Thyroid gland (tissue), 4 donors: Measurements from ENCODE around the gene LXN. TPM values are rescaled to one million over a fixed set of nuclear protein-coding genes. Genes with fewer than 3 reads are reported as not detected.
A peak's percentile ranks its signal among the peaks of the same experiment; 100 is the strongest.

ENCODE experiments used
- DNase-seq, 2 donors: peaks; one replicate each; pipeline ENCODE4 v3.0.0-alpha.2; 2019
- H3K27ac ChIP-seq, 3 donors: fragments of 200-600 bp; sonication (generic); 1 replicate in 2 of 3; 2 replicates in 1 of 3; pipeline ENCODE4 v1.5.1; 2016 to 2019; ENCODE audit warnings: mild to moderate bottlenecking in 1 of 3, moderate library complexity in 1 of 3
- H3K27me3 ChIP-seq: fragments of 200-600 bp; sonication (generic); one replicate; pipeline ENCODE4 v1.5.1; 2019
- H3K36me3 ChIP-seq, 2 donors: fragments of 200-600 bp; sonication (generic); one replicate each; pipeline ENCODE4 v1.5.1; 2016 to 2019
- H3K4me1 ChIP-seq, 2 donors: fragments of 200-600 bp; sonication (generic); one replicate each; pipeline ENCODE4 v1.5.1; 2017 to 2019
- H3K4me3 ChIP-seq, 3 donors: fragments of 200-600 bp; sonication (generic); replicated peaks in 1 of 3; 1 replicate in 2 of 3; 2 replicates in 1 of 3; pipeline ENCODE4 v1.5.1; 2016; ENCODE audit warnings: mild to moderate bottlenecking in 1 of 3
- H3K9me3 ChIP-seq: fragments of 200-600 bp; sonication (generic); one replicate; pipeline ENCODE4 v1.5.1; 2017
- CTCF ChIP-seq, 6 experiments: fragments of 200-600 bp in 3 of 6; fragments of 450-650 bp in 3 of 6; sonication (generic) in 3 of 6; IDR thresholded peaks; one replicate each; pipeline ENCODE4 v1.5.1; 2016 to 2019; ENCODE audit warnings: antibody characterized with exemption in 6 of 6, mild to moderate bottlenecking in 2 of 6, inconsistent platforms in 1 of 6, moderate library complexity in 1 of 6
- POLR2A ChIP-seq, 2 donors: fragments of 450-650 bp; IDR thresholded peaks; one replicate each; pipeline ENCODE4 v1.6.1; 2017; ENCODE audit warnings: antibody characterized with exemption in 2 of 2, mild to moderate bottlenecking in 2 of 2, moderate library complexity in 1 of 2
- WGBS, 2 donors: methylation state at CpG; one replicate each; pipeline ENCODE4 v1.1.5; 2017; 5-methylcytosine and 5-hydroxymethylcytosine counted together
- intact Hi-C: fragments of 100-400 bp; cut with DNase I; formaldehyde crosslinking; loops from one replicate; pipeline ENCODE4 v1.15.1; 2023
- total RNA-seq, 4 donors: library from RNA; depleted of rRNA; stranded (reverse); fragments of >200 nt; gene quantifications; one replicate each; pipeline ENCODE4 v1.2.3, GENCODE V29; 2016

The LXN gene
- total RNA-seq, 4 donors from 2014 or later, result 16.8 to 42.3 (median 22.7) TPM

GRCh38 chr3:158649791-158650190 is 22.7 kb downstream of the LXN start:
- TF ChIP-seq CTCF (IDR thresholded peaks at IDR 0.05), result no peak
- no peak for TF ChIP-seq POLR2A (IDR thresholded peaks at IDR 0.05)
- no peak for DNase-seq
- Histone ChIP-seq H3K27me3 (no peaks in the 10 kb centered on the region), H3K36me3 (peaks cover 21 to 47% of the 10 kb centered on the region in 2 donors), H3K4me1 (peaks cover 6 to 7% of the 10 kb centered on the region in 2 donors), H3K4me3 (no peak overlapping the region), H3K9me3 (no peaks in the 10 kb centered on the region), H3K27ac (no peak overlapping the region)
- intact Hi-C loops, result no loop called here
- WGBS, 2 donors, result 48 to 68% methylated on average over 4 of the region's 4 CpGs

GRCh38 chr3:158644345-158644908 is 28.0 kb downstream of the LXN start, which contains the start of gene GFM1:
GFM1 (plus strand) TSS chr3:158644527; CDS start chr3:158644635, 108 bp downstream.
- peaks cover 6 to 7% of the 10 kb centered on the region in 2 donors for H3K4me1 ChIP-seq
- intact Hi-C loops, result no loop called here
- H3K27ac ChIP-seq, result peak within 1 kb of the TSS; percentile 42 to 77 (median 75)
- 0% methylated on average over 33 to 39 of the region's 42 CpGs for WGBS, 2 donors
- peaks cover 0 to 8% of the 10 kb centered on the region in 2 donors for H3K36me3 ChIP-seq
- peak within 1 kb of the TSS; percentile 65 to 80 (median 68) for H3K4me3 ChIP-seq
- H3K9me3 ChIP-seq, result no peaks in the 10 kb centered on the region
- TF ChIP-seq POLR2A (IDR thresholded peaks at IDR 0.05), result peak in 1 of 2 donors; percentile 34
- peak; percentile 7 to 96 (median 80) for TF ChIP-seq CTCF (IDR thresholded peaks at IDR 0.05)
- H3K27me3 ChIP-seq, result no peaks in the 10 kb centered on the region
- DNase-seq, result peak; percentile 94 to 96

DNA sequence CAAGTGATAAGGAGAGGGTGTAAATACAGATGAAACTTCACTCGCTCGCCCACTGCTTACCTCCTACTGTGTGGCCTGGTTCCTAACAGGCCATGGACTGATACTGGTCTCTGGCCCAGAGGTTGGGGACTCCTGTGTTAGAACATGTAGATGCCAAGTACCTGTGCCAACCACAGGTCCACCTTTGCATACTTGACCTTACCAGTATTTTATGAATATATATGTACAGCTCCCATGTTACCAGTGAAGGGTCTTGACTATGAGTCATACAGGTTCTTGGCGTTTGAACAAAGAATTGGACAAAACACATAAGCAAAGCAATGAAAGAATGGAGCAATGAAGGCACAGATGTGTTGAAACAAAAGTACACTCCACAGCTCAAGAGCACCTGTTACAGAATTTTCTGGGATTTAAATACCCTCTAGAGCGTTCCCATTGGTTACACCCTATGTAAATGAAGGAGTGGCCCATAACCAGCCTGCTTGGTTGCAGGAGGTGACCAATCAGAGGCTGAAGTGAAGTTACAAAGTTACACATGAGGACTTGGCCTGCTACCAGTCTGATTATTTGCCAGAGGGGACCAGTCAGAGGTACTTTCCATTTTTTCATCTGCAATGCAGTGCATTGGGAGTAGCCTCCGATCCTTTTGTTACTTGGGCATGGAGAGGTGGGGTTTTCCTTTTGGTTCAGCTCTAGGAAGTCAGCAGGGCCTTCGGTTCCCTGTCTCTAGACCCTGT is 29.8 kb downstream of the LXN start:
- peaks cover 0 to 3% of the 10 kb centered on the region in 2 donors for H3K36me3 ChIP-seq
- no peak overlapping the region for H3K27ac ChIP-seq
- no peaks in the 10 kb centered on the region for H3K9me3 ChIP-seq
- WGBS, 2 donors, result 85 to 93% methylated on average over 6 of the region's 6 CpGs
- H3K4me3 ChIP-seq, result no peak overlapping the region
- DNase-seq, result no peak
- TF ChIP-seq POLR2A (IDR thresholded peaks at IDR 0.05), result no peak
- TF ChIP-seq CTCF (IDR thresholded peaks at IDR 0.05), result no peak
- intact Hi-C loops, result no loop called here
- H3K27me3 ChIP-seq, result no peaks in the 10 kb centered on the region
- H3K4me1 ChIP-seq, result peaks cover 6 to 7% of the 10 kb centered on the region in 2 donors

- Histone ChIP-seq H3K27ac (no peak overlapping the region), H3K36me3 (peaks cover 0 to 2% of the 10 kb centered on the region in 2 donors), H3K27me3 (no peaks in the 10 kb centered on the region), H3K9me3 (no peaks in the 10 kb centered on the region), H3K4me1 (peaks cover 6 to 7% of the 10 kb centered on the region in 2 donors), H3K4me3 (no peak overlapping the region)
- TF ChIP-seq POLR2A (IDR thresholded peaks at IDR 0.05), result no peak
- DNase-seq, result no peak
- intact Hi-C loops, result no loop called here
- WGBS, 2 donors, result 93 to 97% methylated on average over 7 of the region's 7 CpGs
These were observed 30.4 kb downstream of the LXN start for GRCh38 chr3:158642005-158642404.

- WGBS, 2 donors, result 85 to 86% methylated on average over 7 of the region's 7 CpGs
These were observed 31.8 kb downstream of the LXN start for GRCh38 chr3:158640646-158641045.

GRCh38 chr3:158631981-158632380 is 40.5 kb downstream of the LXN start:
- no peak for DNase-seq
- H3K36me3 ChIP-seq, result no peaks in the 10 kb centered on the region
- intact Hi-C loops, result no loop called here
- H3K9me3 ChIP-seq, result no peaks in the 10 kb centered on the region
- no peak for TF ChIP-seq POLR2A (IDR thresholded peaks at IDR 0.05)
- TF ChIP-seq CTCF (IDR thresholded peaks at IDR 0.05), result no peak
- no peaks in the 10 kb centered on the region for H3K27me3 ChIP-seq
- no peak overlapping the region for H3K4me3 ChIP-seq
- no peaks in the 10 kb centered on the region for H3K4me1 ChIP-seq
- no peak overlapping the region for H3K27ac ChIP-seq

More at GRCh38 chr3:158640646-158641045, 31.8 kb downstream of the LXN start:
- no peak overlapping the region for H3K4me3 ChIP-seq
- no peaks in the 10 kb centered on the region for H3K36me3 ChIP-seq
- TF ChIP-seq POLR2A (IDR thresholded peaks at IDR 0.05), result no peak
- no peak overlapping the region for H3K27ac ChIP-seq
- no peaks in the 10 kb centered on the region for H3K27me3 ChIP-seq
- peaks cover 6 to 7% of the 10 kb centered on the region in 2 donors for H3K4me1 ChIP-seq
- no peaks in the 10 kb centered on the region for H3K9me3 ChIP-seq
- no peak for DNase-seq
- intact Hi-C loops, result no loop called here
